Endothelial cell of umbilical vein (primary cell): ENCODE results near the gene WDR77. TPM values are rescaled to one million over a fixed set of nuclear protein-coding genes. Genes with fewer than 3 reads are reported as not detected.

ENCODE experiments used
- BruUV-seq: library from RNA; stranded (reverse); fragments of 400-500 nt; replicated peaks from 2 replicates; lab custom pipeline; 2021; lab: Mats Ljungman, UMichigan
- CTCF ChIA-PET: fragments of 300-600, 350-600 bp; sonication (Branson Sonifier 250); formaldehyde crosslinking; loops from one replicate; lab custom pipeline; 2021; ENCODE audit warnings: antibody characterized with exemption, inconsistent platforms; lab: Charles Lee
- POLR2A ChIA-PET: fragments of 300-600, 350-600 bp; sonication (Branson Sonifier 250); formaldehyde crosslinking; loops from one replicate; lab custom pipeline; 2021; ENCODE audit warnings: antibody characterized with exemption, inconsistent platforms; lab: Charles Lee
- DNase-seq: peaks from one replicate; pipeline ENCODE4 v3.0.0-alpha.2; 2011; ENCODE audit warnings: low read depth, low spot score
- FAIRE-seq: peaks from 2 replicates; lab custom pipeline; 2011; peaks lifted over from hg19 to GRCh38; lab: Jason Lieb, UNC
- H2AFZ ChIP-seq: 2 replicates; pipeline ENCODE4 v1.6.0; 2012; ENCODE audit warnings: low read depth, low read length, control low read depth, inconsistent platforms
- H3K27ac ChIP-seq: 2 replicates; pipeline ENCODE4 v1.5.1; 2011; ENCODE audit warnings: low read depth, mild to moderate bottlenecking, control low read depth, low read length, moderate library complexity; ENCODE audit not compliant: insufficient read depth
- H3K27me3 ChIP-seq, 2 experiments: 2 replicates each; pipeline versions ENCODE4 v1.6.0 to v1.6.1; 2011; ENCODE audit warnings: low read length in 2 of 2, mixed read lengths in 1 of 2; ENCODE audit not compliant: control insufficient read depth in 2 of 2, insufficient read depth in 2 of 2
- H3K36me3 ChIP-seq, 2 experiments: 2 replicates in 1 of 2; 3 replicates in 1 of 2; pipeline ENCODE4 v1.5.1; 2011; ENCODE audit warnings: low read length in 2 of 2, mild to moderate bottlenecking in 1 of 2, moderate library complexity in 1 of 2; ENCODE audit not compliant: control insufficient read depth in 2 of 2, insufficient read depth in 2 of 2; ENCODE audit errors: extremely low read depth in 1 of 2
- H3K4me1 ChIP-seq: 3 replicates; pipeline ENCODE4 v1.5.1; 2011; ENCODE audit warnings: mild to moderate bottlenecking, low read length; ENCODE audit not compliant: control insufficient read depth, insufficient read depth; ENCODE audit errors: extremely low read depth
- H3K4me2 ChIP-seq: 2 replicates; pipeline ENCODE4 v1.6.1; 2011; ENCODE audit warnings: low read length, control low read depth, mixed read lengths; ENCODE audit not compliant: insufficient read depth
- H3K4me3 ChIP-seq, 3 experiments: fragments of 200-600 bp in 1 of 3; sonication (generic), shearing (Covaris generic) in 1 of 3; replicated peaks in 1 of 3; 2 replicates each; pipeline ENCODE4 v1.5.1; 2011 to 2016; ENCODE audit warnings: control low read depth in 3 of 3, low read length in 3 of 3, mild to moderate bottlenecking in 2 of 3, inconsistent platforms in 1 of 3, low read depth in 1 of 3, moderate library complexity in 1 of 3; ENCODE audit not compliant: insufficient read depth in 1 of 3
- H3K79me2 ChIP-seq: 2 replicates; pipeline ENCODE4 v1.6.0; 2012; ENCODE audit warnings: low read length, inconsistent platforms; ENCODE audit not compliant: control insufficient read depth, insufficient read depth
- H3K9ac ChIP-seq: replicated peaks from 2 replicates; pipeline ENCODE3; 2011; ENCODE audit warnings: low read length, control low read depth; ENCODE audit not compliant: insufficient read depth; ENCODE audit errors: extremely low read depth
- H3K9me1 ChIP-seq: replicated peaks from 3 replicates; pipeline ENCODE4 v1.6.0; 2011; ENCODE audit warnings: mild to moderate bottlenecking, low read length; ENCODE audit not compliant: control insufficient read depth, insufficient read depth; ENCODE audit errors: extremely low read depth
- H3K9me3 ChIP-seq: replicated peaks from 2 replicates; pipeline ENCODE4 v1.5.1; 2012; ENCODE audit warnings: low read length, inconsistent platforms; ENCODE audit not compliant: control insufficient read depth, insufficient read depth
- H4K20me1 ChIP-seq: replicated peaks from 2 replicates; pipeline ENCODE3; 2011; ENCODE audit warnings: mild to moderate bottlenecking, low read length; ENCODE audit not compliant: control insufficient read depth, insufficient read depth; ENCODE audit errors: extremely low read depth
- CTCF ChIP-seq, 2 donors: IDR thresholded peaks; 1 replicate in 1 of 2; 2 replicates in 1 of 2; pipeline ENCODE4 v1.5.1; 2011; ENCODE audit warnings: low read length in 2 of 2, mild to moderate bottlenecking in 2 of 2, moderate library complexity in 2 of 2, control low read depth in 1 of 2, inconsistent platforms in 1 of 2, low read depth in 1 of 2; ENCODE audit not compliant: insufficient read depth in 1 of 2; ENCODE audit errors: extremely low read depth in 1 of 2
- EZH2 ChIP-seq: IDR thresholded peaks from 2 replicates; pipeline ENCODE4 v1.6.1; 2012; ENCODE audit warnings: borderline replicate concordance, low read depth, mild to moderate bottlenecking, moderate library complexity, low read length, inconsistent platforms; ENCODE audit not compliant: severe bottlenecking
- FOS ChIP-seq: IDR thresholded peaks from 2 replicates; pipeline ENCODE4 v1.6.1; 2011; ENCODE audit warnings: mild to moderate bottlenecking, low read length, moderate library complexity, borderline replicate concordance; ENCODE audit not compliant: insufficient read depth
- GATA2 ChIP-seq: IDR thresholded peaks from 2 replicates; pipeline ENCODE4 v1.7.0; 2011; ENCODE audit warnings: low read depth, mild to moderate bottlenecking, moderate library complexity, mixed read lengths, low read length; ENCODE audit not compliant: insufficient read length, insufficient read depth
- JUN ChIP-seq: IDR thresholded peaks from 2 replicates; pipeline ENCODE4 v1.6.1; 2011; ENCODE audit warnings: borderline replicate concordance, low read depth; ENCODE audit not compliant: insufficient read length, insufficient read depth
- MAX ChIP-seq: IDR thresholded peaks from 2 replicates; pipeline ENCODE4 v1.6.1; 2011; ENCODE audit not compliant: insufficient read depth, insufficient read length
- MYC ChIP-seq: IDR thresholded peaks from one replicate; pipeline ENCODE4 v1.6.1; 2011; ENCODE audit warnings: mild to moderate bottlenecking, low read depth, low read length
- POLR2A ChIP-seq: IDR thresholded peaks from 2 replicates; pipeline ENCODE4 v1.6.1; 2012; ENCODE audit warnings: low read depth, mild to moderate bottlenecking, control low read depth, low read length
- POLR2AphosphoS5 ChIP-seq: IDR thresholded peaks from 2 replicates; pipeline ENCODE4 v1.6.1; 2012; ENCODE audit warnings: low read depth, mild to moderate bottlenecking, control low read depth, low read length, moderate library complexity; ENCODE audit not compliant: insufficient read depth
- dilution Hi-C: fragments of 300-500 bp; cut with MboI; formaldehyde crosslinking; loops from one replicate; pipeline ENCODE4 v1.15.0; 2019; ENCODE audit warnings: low sequenced_read_pairs; ENCODE audit not compliant: extremely low pct_ligation_motif_present
- intact Hi-C: fragments of 100-400 bp; cut with micrococcal nuclease; formaldehyde crosslinking; loops from one replicate; pipeline ENCODE4 v1.10.0; 2022
- polyA plus RNA-seq, 4 experiments: library from polyadenylated mRNA; depleted of rRNA in 3 of 4; stranded (reverse) in 3 of 4; unstranded in 1 of 4; fragments of >200 nt; gene quantifications; 2 replicates each; pipeline versions ENCODE4 v1.2.1 to v1.2.3, GENCODE V29; 2011 to 2012; ENCODE audit warnings: missing spikeins in 1 of 4
- total RNA-seq: library from RNA; stranded (reverse); gene quantifications from 2 replicates; pipeline ENCODE4 v1.2.3, GENCODE V29; 2021

Gene WDR77
- total and polyA plus RNA-seq, 2 donors (not counting 3 experiments of a cell fraction or from before 2014, with no cell fraction given), result 41.3 to 116 TPM

GRCh38 chr1:111406321-111406768 lies 42.7 kb downstream of the WDR77 start:
- FAIRE-seq (peak; percentile 68), DNase-seq (peak; percentile 83)
- no peak overlapping the region for H3K4me2 ChIP-seq
- H4K20me1 ChIP-seq, result no peaks in the 10 kb centered on the region
- intact Hi-C loops, result no loop called here
- no peaks in the 10 kb centered on the region for H3K9me3 ChIP-seq
- no peak overlapping the region for H3K27ac ChIP-seq
- no peaks in the 10 kb centered on the region for H3K36me3 ChIP-seq
- ChIA-PET POLR2A (no interaction called here), CTCF (interaction anchor here (0.8 to 1.4 kb wide), 6 partner anchors 14 to 363 kb away, joined by 3 to 6 read pairs (median 4); partner anchors contain the start of gene OVGP1)
- no peaks in the 10 kb centered on the region for H3K4me1 ChIP-seq
- no peak overlapping the region for H3K4me3 ChIP-seq
- no peaks in the 10 kb centered on the region for H3K79me2 ChIP-seq
- BruUV-seq, result no TSS peak
- dilution Hi-C loops, result no loop called here
- H3K9me1 ChIP-seq, result no peaks in the 10 kb centered on the region
- no peak overlapping the region for H2AFZ ChIP-seq
- TF ChIP-seq MAX (no peak), POLR2AphosphoS5 (no peak), FOS (no peak), GATA2 (no peak)
- H3K9ac ChIP-seq, result no peak overlapping the region
- peaks cover 9 to 14% of the 10 kb centered on the region in 2 experiments for H3K27me3 ChIP-seq

- no peak for FAIRE-seq
- no peaks in the 10 kb centered on the region for H3K79me2 ChIP-seq
- dilution Hi-C loops (no loop called here), intact Hi-C loops (loop anchor here (5.0 kb wide), 1 partner anchor 372 kb away; no protein-coding TSS in a partner anchor)
- H3K27ac ChIP-seq, result no peak overlapping the region
- no peaks in the 10 kb centered on the region for H3K9me1 ChIP-seq
- H3K4me2 ChIP-seq, result no peak overlapping the region
- H3K4me3 ChIP-seq, result no peak overlapping the region
- peaks cover 7 to 20% of the 10 kb centered on the region in 2 experiments for H3K27me3 ChIP-seq
- TF ChIP-seq EZH2, result no peak
- no peak for TF ChIP-seq MAX
- no peak for TF ChIP-seq CTCF (IDR thresholded peaks at IDR 0.05; ENCODE audit: extremely low read depth in 1 of 2, insufficient read depth in 1 of 2, low read depth in 1 of 2, low read length in 2 of 2)
- TF ChIP-seq JUN, result no peak
- no peak for TF ChIP-seq GATA2
- no peak for TF ChIP-seq POLR2AphosphoS5
- TF ChIP-seq POLR2A, result no peak
- TF ChIP-seq MYC, result no peak
- no peak for TF ChIP-seq FOS
- H4K20me1 ChIP-seq, result no peaks in the 10 kb centered on the region
- ChIA-PET POLR2A (no interaction called here), CTCF (interaction anchor here (0.9 to 1.4 kb wide), 3 partner anchors 181 to 365 kb away, joined by 3 to 10 read pairs (median 4); no protein-coding TSS in a partner anchor)
- no peaks in the 10 kb centered on the region for H3K4me1 ChIP-seq
- no TSS peak for BruUV-seq
- H2AFZ ChIP-seq, result no peak overlapping the region
- H3K9me3 ChIP-seq, result no peaks in the 10 kb centered on the region
- no peak overlapping the region for H3K9ac ChIP-seq
- no peak for DNase-seq
- no peaks in the 10 kb centered on the region for H3K36me3 ChIP-seq
Measured at GRCh38 chr1:111404588-111404987, 44.5 kb downstream of the WDR77 start.
